ENCODE results near the gene ANKRD13A.

DNA sequence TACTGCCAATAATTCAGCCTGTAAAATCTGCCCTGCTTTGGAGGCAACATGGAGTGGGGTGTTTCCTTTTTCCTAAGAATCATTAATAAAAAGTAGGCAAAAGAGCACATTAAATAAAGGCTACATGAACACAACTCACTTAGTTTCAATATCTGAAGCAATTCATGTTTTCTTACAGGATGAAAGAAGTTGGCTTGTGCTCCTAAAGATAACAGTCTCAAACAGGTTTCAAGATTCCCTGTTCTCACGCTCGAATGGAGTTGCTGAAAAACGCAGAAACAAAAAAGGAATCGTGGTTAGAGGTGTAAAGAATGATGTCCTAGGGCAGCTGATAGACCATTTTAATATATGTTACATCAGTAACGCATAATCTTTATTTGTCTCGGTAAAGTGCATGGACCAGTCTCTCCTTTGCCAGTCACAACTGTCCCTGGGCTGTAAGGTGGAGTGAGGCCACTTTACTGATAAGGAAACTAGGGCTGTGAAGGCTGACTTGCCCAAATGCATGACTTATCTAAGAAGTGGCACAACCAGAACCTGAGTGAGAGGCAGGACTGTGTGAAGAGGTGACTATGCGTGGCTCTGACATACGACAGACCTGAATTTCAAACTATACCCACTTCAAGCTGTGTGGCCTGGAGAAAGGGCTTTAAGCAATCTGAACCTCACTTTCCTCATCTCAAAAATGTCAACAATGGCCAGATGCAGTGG is 15.6 kb upstream of the ANKRD13A start:
- TF ChIP-seq CTCF (IDR thresholded peaks at IDR 0.05) (no peak), EZH2 (IDR thresholded peaks at IDR 0.05; ENCODE audit: borderline replicate concordance, insufficient read depth, low read depth, low read length, poor library complexity, severe bottlenecking) (no peak)
